Cardiac septum (tissue), 1 donor: ENCODE results near the gene KCND2. TPM values are rescaled to one million over a fixed set of nuclear protein-coding genes. Genes with fewer than 3 reads are reported as not detected.

ENCODE experiments used
- DNase-seq: peaks from one replicate; pipeline ENCODE4 v3.0.0-alpha.2; 2020; ENCODE audit warnings: low spot score
- intact Hi-C: fragments of 100-400 bp; cut with DNase I; formaldehyde crosslinking; loops from one replicate; pipeline ENCODE4 v1.14.0; 2022
- total RNA-seq: library from RNA; stranded (reverse); fragmentation: NEBNext Ultra II Directional; extraction: Animal tissue kit (Norgen Biotek cat#: 25700); gene quantifications from one replicate; pipeline ENCODE4 v1.2.1, GENCODE V29; 2021
- donor health status: DM: no; HTN: no; CAD: no.

The KCND2 gene
- total RNA-seq, 1 donor from 2014 or later, result 0.22 TPM

- DNase-seq, result no peak
- intact Hi-C loops, result loop anchor here (10.0 kb wide), 1 partner anchor 60 kb away; no protein-coding TSS in a partner anchor
Observed at GRCh38 chr7:120304674-120305073, 31.7 kb downstream of the KCND2 start.

DNA sequence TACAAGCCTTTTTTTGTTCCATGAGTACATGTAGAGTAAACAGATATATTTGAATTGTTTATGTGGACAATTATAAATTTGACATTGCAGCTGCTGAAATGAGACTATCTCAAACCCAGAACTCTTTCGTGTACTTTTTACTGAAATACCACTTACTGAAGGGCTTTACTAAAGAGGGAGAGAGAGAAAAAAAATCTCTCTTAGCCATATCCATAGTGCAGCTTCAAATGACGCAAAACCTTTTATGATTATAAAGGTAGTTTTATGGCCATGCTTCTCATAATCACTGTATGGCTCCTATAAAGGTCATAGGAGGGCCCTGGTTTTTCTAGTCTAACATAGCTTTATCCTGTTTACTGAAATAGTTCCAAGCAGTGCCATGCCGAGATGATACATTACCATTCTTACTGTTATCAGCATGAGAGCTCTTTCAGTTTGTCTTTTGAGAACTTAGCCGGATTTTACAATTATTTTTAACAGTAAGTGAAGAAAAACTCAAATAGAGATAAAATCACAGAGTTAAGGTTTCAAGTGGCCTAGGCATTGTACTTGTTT lies 35.1 kb downstream of the KCND2 start:
- DNase-seq, result no peak
- intact Hi-C loops, result loop anchor here (10.0 kb wide), 1 partner anchor 57 kb away; no protein-coding TSS in a partner anchor

DNA sequence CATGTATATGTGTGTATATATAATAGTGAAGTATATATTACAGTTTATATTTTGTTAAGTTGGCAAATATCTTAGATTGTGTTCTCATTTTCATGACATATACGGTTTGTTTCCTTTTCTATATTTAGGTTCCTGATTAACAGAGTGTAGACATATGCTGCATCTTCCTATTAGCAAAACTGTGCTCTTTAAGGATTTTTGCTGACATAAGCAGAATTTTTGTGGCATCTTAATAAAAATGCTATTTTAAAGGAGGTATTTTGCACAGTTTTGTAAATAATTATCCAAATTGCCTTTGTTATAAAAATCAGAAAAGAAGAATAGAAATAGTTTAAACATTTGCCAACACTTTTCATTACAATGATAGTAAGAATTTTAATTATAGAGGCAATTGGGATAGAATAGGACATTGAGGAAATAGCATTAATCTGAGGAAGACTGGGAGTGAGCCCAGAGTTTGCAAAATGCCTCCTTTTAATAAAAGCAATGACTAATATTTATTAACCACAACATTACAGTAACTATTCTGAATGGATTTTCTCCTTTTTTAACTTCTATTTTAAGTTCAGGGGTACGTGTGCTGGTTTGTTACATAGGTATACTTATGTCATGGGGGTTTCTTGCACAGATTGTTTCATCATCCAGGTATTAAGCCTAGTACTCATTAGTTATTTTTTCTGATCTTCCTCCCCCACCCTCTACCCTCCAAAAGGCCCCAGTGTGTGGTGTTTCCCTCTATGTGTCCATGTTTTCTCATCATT lies 38.2 kb downstream of the KCND2 start:
- intact Hi-C loops, result no loop called here

DNA sequence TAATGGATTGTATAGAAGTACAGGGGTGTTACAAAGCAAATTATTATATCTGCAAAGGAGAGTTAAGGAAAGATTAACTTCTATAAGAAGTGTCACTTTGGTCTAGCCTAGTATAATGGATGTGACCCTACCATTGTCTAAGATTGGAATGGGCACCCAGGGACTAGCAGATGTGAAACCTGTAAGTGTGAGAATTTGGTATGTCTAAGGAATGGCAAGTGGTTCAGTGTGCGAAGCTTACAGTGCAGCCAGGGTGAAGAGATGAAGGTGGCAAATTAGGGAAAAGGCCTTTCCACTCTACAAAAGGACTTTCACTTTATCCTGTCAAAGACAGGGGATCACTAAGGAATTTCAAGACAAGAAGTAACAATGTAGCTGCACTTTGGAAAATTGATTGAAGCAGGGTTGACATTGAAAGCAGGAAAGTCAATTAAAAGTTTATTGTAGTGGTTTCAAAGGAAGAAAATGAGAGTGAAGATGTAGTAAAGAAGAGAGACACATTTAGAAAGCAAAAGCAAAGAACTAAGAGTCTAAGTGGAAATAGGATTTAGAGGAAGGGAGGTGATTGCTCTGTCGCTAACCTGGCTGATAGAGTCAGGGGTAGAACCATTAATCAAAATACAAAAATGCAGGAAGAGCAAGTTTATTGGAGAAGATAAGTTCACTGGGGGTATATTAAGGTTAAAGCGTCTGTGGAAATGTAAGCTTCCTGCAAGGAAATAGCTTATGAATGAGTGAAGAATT lies 47.4 kb downstream of the KCND2 start:
- intact Hi-C loops, result no loop called here
- no peak for DNase-seq

More for the DNA sequence above, 38.2 kb downstream of the KCND2 start:
- DNase-seq, result no peak

DNA sequence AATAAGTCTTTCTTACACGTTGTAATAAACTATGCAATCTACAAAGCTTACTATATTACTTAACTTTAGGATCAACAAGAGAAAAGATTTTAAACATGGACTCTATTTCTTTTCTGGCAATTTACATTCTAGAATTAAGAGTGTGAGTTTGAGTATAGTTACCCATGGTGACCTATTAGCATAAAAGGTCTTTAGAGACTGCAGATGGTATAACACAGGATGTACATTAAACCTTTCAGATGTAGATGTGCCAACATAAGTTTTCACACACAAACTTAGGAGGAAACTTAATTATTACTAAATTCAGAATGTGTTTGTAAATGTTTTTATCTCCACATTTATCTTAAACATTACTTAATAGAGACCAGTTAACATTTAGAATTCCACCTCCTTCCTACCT lies 54.1 kb downstream of the KCND2 start:
- intact Hi-C loops, result no loop called here
- no peak for DNase-seq

- intact Hi-C loops, result no loop called here
- DNase-seq, result no peak
Observed at GRCh38 chr7:120332433-120332832, 59.5 kb downstream of the KCND2 start.

DNA sequence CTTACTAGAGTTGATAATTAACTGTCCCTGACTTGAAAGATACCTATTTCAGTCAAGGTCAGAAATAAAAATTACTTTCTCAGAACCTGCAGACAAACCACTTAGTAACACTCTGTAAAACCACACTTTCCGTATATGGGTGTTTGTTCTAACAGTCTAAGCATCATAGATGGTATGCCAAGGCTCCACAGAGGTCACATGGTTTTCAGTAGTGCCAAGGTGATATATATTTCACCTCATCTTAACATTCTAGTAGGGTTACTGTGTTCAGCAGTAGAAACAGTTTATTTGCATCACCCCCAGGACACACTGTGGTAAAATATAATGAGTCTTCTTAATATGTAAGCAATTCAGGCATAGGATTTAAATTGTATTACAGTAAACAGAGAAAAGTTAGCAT lies 61.5 kb downstream of the KCND2 start:
- no peak for DNase-seq
- intact Hi-C loops, result no loop called here

- no peak for DNase-seq
- intact Hi-C loops, result no loop called here
Observed at GRCh38 chr7:120337308-120337907, 64.4 kb downstream of the KCND2 start.

DNA sequence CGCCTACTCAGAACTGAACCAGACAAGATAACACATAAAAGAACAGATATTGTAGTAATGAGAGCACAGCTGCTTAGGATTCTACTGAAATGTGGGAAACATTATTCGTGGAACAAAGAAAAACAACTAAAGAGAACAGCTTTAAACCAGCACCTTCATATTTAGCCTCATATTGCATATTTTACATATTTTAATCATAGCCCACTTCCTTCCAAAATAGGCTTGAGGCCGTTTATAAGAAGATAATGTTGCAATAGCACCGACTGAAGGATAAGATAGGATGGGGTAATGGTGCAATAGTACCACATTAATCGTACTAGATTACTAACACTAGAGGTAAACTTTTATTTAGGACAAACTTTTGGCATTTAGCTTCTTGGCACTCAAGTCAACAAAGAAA lies 71.3 kb downstream of the KCND2 start:
- intact Hi-C loops, result no loop called here
- no peak for DNase-seq

- intact Hi-C loops, result no loop called here
- no peak for DNase-seq
Observed at GRCh38 chr7:120353171-120353570, 80.2 kb downstream of the KCND2 start.

DNA sequence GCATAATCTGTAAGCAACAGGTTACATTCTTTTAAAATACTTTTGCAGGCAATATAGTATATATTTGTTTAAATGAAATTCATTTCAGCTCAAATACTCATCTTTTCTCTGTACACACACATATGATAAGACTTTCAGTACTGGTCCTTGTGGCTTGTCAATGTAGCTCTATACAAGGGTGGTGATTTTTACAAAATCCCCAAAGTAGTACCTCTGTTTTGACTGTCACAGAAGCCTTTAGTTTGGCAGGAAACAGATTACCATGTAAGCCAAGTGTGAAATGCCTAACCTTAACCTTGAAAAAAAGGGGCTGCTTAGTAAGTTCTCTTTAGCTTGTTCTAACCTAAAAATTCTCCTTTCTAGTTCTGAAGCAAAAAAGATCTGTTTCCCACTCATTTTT lies 87.9 kb downstream of the KCND2 start:
- no peak for DNase-seq
- intact Hi-C loops, result loop anchor here (10.0 kb wide), 1 partner anchor 56 kb away; no protein-coding TSS in a partner anchor

DNA sequence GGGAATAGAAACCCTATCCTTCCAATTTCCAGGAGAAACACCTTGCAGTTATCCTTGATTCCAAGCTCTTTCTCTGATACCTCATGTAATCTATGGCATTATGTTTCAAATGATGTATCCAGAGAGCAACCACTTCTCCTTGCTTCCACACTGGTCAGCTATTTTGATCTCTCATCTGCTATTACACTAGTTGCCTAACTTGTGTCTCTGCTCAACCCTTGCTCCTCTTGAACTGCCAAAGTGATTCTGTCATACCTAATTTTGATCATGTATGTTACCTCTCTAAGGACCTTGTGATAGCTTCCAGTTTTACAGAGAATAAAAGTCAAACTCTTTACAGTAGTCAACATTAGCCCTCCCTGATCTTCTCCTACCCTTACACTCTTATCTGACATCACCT lies 90.4 kb downstream of the KCND2 start:
- intact Hi-C loops, result loop anchor here (10.0 kb wide), 1 partner anchor 59 kb away; no protein-coding TSS in a partner anchor
- no peak for DNase-seq

GRCh38 chr7:120370954-120371353 lies 98.0 kb downstream of the KCND2 start:
- DNase-seq, result no peak
- intact Hi-C loops, result no loop called here

DNA sequence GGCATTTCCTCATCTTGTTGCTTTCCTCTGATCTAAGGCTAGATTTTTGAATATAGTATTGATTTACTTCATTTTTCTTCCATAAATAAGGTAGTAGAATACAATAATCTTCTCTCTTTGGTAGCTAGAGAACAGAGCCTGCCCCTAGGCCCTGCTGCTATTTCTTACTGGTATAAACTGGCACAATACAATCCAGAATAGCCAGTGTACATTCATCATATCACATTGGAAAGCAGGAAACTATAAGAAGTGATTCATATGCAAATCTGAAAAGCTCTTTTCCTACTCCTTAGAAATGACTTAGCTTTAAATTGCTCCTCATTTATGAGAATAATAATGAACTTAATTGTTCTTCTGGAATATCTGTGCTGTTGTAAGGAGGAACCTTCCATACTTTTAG lies 100.2 kb downstream of the KCND2 start:
- DNase-seq, result no peak
- intact Hi-C loops, result no loop called here

- no peak for DNase-seq
- intact Hi-C loops, result no loop called here
Observed at GRCh38 chr7:120394595-120394994, 121.6 kb downstream of the KCND2 start.

DNA sequence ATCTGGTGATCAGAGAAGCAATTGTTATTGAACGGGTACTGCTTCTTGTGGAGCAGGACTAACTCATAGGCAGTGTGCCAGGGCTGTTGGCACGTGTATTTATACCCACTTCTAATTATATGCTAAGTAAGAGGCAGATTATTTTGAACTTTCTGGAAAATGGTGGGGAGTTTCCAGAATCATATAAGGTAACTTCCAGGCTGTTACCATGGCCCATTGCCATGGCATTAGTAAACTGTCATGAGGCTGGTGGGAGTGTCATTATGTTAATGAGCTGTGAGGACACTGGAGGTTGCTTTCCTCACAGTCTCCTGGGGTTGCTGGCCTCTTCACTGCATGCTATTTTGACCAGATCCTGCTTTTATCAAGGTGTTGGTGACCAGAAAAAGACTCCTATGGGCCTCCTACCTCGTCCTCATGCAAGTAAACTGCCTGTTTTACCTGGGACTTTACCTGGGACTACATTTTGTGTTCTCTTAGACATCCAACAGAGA lies 122.6 kb downstream of the KCND2 start:
- intact Hi-C loops, result no loop called here
- no peak for DNase-seq

DNA sequence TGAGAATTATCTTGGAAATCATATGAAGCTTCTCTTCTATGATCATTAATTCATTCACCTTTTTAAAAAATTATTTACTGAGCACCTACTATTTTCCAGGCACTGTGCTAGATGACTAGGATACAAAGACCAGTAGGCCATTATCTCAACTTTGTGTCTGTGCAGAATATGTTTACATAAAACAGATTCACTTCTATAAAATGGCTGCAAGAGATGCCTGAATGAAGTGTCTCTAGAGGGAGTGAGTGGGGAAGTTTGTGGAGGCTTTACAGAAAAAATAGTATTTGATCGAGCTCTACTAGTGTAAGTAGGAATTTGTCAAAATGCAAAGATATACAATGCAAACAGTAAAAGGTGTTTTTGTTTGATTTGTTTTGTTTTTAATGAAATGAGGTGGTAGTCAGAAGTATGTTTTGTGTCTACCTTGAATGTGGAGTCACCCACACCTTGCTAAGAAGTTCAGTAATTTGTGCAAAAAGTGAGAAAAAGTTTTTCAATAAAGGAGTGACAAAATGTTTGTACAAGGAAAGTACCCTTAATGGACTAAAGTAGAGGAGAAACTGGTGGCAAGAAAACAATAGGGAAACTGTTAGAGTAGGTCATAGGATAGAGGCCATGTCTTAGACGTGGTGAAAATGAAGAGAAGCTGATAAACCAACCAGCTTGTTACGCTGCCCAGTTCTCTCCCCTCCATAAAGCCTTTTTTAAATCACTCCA lies 125.5 kb downstream of the KCND2 start:
- intact Hi-C loops, result no loop called here
- no peak for DNase-seq

DNA sequence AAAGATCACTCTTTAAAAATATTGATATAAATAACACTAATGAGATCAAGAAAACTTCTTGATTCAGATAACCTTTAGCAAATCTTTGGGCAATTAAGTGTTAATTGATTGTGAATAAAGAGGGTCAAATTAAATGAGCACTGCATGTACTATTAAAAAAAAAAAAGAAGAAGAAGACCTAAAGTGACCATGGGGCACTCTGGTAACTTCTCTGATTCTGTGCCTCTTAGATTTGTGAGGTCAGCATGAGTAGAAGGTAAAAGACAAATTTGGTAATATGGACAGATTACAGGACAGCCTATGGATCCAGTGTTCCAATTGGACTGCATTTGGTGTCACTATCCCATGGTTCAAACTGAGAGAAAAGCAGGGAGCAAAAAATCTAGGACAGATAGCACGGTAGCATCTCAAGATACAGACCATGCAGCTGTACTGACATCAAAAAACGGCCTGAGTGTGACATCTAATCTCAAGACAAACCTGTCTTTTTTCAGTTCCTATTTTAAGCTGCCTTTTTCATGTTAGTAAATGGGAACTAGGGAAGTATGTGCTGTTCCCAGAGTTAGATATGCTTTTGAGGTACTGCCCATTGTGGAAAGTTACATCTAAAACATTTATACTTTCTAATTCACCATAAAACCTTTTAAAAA lies 128.0 kb downstream of the KCND2 start:
- no peak for DNase-seq
- intact Hi-C loops, result no loop called here
